Islet of Langerhans (tissue), 1 donor: ENCODE data around the gene GJA10.
A peak's percentile ranks its signal among the peaks of the same experiment; 100 is the strongest.

ENCODE experiments used
- FAIRE-seq: peaks from one replicate; lab custom pipeline; 2011; peaks lifted over from hg19 to GRCh38; lab: Jason Lieb, UNC

Gene GJA10

GRCh38 chr6:89917801-89918366, 23.6 kb downstream of the GJA10 start:
- no peak for FAIRE-seq

- no peak for FAIRE-seq
These were observed 26.9 kb downstream of the GJA10 start for GRCh38 chr6:89921197-89921596.

- FAIRE-seq: no peak
These were observed 27.4 kb downstream of the GJA10 start for GRCh38 chr6:89921691-89922090.

GRCh38 chr6:89924231-89924630, 30.0 kb downstream of the GJA10 start:
- no peak for FAIRE-seq

- FAIRE-seq: no peak
These were observed 31.6 kb downstream of the GJA10 start for GRCh38 chr6:89925826-89926225.

- no peak for FAIRE-seq
These were observed 33.0 kb downstream of the GJA10 start for GRCh38 chr6:89927264-89927663.

- no peak for FAIRE-seq
These were observed 33.7 kb downstream of the GJA10 start for GRCh38 chr6:89927791-89928550.

- FAIRE-seq: no peak
These were observed 34.3 kb downstream of the GJA10 start for GRCh38 chr6:89928604-89929003.

GRCh38 chr6:89930789-89931188, 36.5 kb downstream of the GJA10 start:
- no peak for FAIRE-seq

- FAIRE-seq: no peak
These were observed 38.1 kb downstream of the GJA10 start for GRCh38 chr6:89932245-89932802.

GRCh38 chr6:89934685-89935366, 40.6 kb downstream of the GJA10 start:
- no peak for FAIRE-seq

GRCh38 chr6:89936177-89936576, 41.9 kb downstream of the GJA10 start:
- FAIRE-seq: no peak

- no peak for FAIRE-seq
These were observed 43.7 kb downstream of the GJA10 start for GRCh38 chr6:89938014-89938413.

- FAIRE-seq: no peak
These were observed 44.9 kb downstream of the GJA10 start for GRCh38 chr6:89939144-89939543.

- peak; percentile 93 for FAIRE-seq
These were observed 46.2 kb downstream of the GJA10 start for GRCh38 chr6:89940225-89941027.

GRCh38 chr6:89941031-89941762, 46.9 kb downstream of the GJA10 start:
- FAIRE-seq: no peak

GRCh38 chr6:89941763-89942497, 47.7 kb downstream of the GJA10 start:
- no peak for FAIRE-seq

GRCh38 chr6:89942601-89943000, 48.3 kb downstream of the GJA10 start:
- FAIRE-seq: no peak

GRCh38 chr6:89944181-89944755, 50.0 kb downstream of the GJA10 start:
- FAIRE-seq: no peak

GRCh38 chr6:89944826-89945407, 50.6 kb downstream of the GJA10 start:
- no peak for FAIRE-seq
